ENCODE measurements around the gene FBXL20. TPM values are rescaled to one million over a fixed set of nuclear protein-coding genes. Genes with fewer than 3 reads are reported as not detected.
"Not testable (repeated sequence)": the region's sequence is repeated elsewhere in the genome, so short reads cannot be mapped to it uniquely, and the experiment has no call there.

Gene FBXL20
- total and polyA plus RNA-seq, 11 donors = 3.1 to 21.9 (median 12.2) TPM

- Histone ChIP-seq H3K9me3 (no peaks in the 10 kb centered on the region), H3K27me3 (no peaks in the 10 kb centered on the region), H3K36me3 (peaks cover 0 to 26% (median 10%) of the 10 kb centered on the region in 9 donors), H3K27ac (no peak overlapping the region), H3K4me3 (no peak overlapping the region), H3K4me1 (peaks cover 0 to 32% (median 12%) of the 10 kb centered on the region in 12 donors)
- DNase-seq (no peak), ATAC-seq (no peak)
- intact Hi-C loops (cut with DNase I) = no loop called here
- TF ChIP-seq POLR2A (IDR thresholded peaks at IDR 0.05) (no peak), CTCF (IDR thresholded peaks at IDR 0.05) (no peak)
Observed at GRCh38 chr17:39340731-39341130, 60.7 kb downstream of the FBXL20 start.

GRCh38 chr17:39339272-39339671 lies 62.2 kb downstream of the FBXL20 start:
- peak in 2 of 4 donors; percentile 25 to 57 for ATAC-seq
- intact Hi-C loops (cut with DNase I) = no loop called here
- Histone ChIP-seq H3K4me1 (peaks cover 0 to 46% (median 23%) of the 10 kb centered on the region in 12 donors), H3K36me3 (peaks cover 0 to 26% (median 10%) of the 10 kb centered on the region in 9 donors), H3K27ac (peak overlapping the region in 1 of 12 donors; percentile 4), H3K27me3 (no peaks in the 10 kb centered on the region), H3K9me3 (no peaks in the 10 kb centered on the region), H3K4me3 (no peak overlapping the region)
- no peak for DNase-seq
- TF ChIP-seq POLR2A (IDR thresholded peaks at IDR 0.05) (no peak), CTCF (IDR thresholded peaks at IDR 0.05) (no peak)
- 13 to 42% (median 18%) methylated on average over 2 of the region's 2 CpGs for WGBS, 4 donors

- Histone ChIP-seq H3K4me1 (peaks cover 0 to 50% (median 23%) of the 10 kb centered on the region in 12 donors), H3K36me3 (peaks cover 0 to 22% (median 10%) of the 10 kb centered on the region in 9 donors)
- intact Hi-C loops (cut with DNase I); DNase-seq; ATAC-seq; H3K27me3 ChIP-seq; H3K9me3 ChIP-seq; H3K4me3 ChIP-seq; H3K27ac ChIP-seq: not testable (repeated sequence)
- WGBS, 4 donors = 94 to 95% (median 94%) methylated on average over 6 to 26 of the region's 26 CpGs
Observed at GRCh38 chr17:39337649-39338048, 63.8 kb downstream of the FBXL20 start.

GRCh38 chr17:39335704-39336223 lies 65.7 kb downstream of the FBXL20 start:
- peaks cover 0 to 67% (median 32%) of the 10 kb centered on the region in 12 donors for H3K4me1 ChIP-seq
- H3K9me3 ChIP-seq = no peaks in the 10 kb centered on the region
- intact Hi-C loops (cut with DNase I) = no loop called here
- H3K36me3 ChIP-seq = peaks cover 0 to 6% (median 0%) of the 10 kb centered on the region in 9 donors
- H3K27ac ChIP-seq = peak overlapping the region in 10 of 12 donors; percentile 19 to 73 (median 52)
- peak in 1 of 5 donors; percentile 33 for DNase-seq
- WGBS, 4 donors = 44 to 55% (median 52%) methylated on average over 4 of the region's 4 CpGs
- ATAC-seq = peak in 3 of 4 donors; percentile 17 to 52 (median 30)
- no peaks in the 10 kb centered on the region for H3K27me3 ChIP-seq
- H3K4me3 ChIP-seq = peak overlapping the region in 1 of 12 donors; percentile 25
- TF ChIP-seq POLR2A (IDR thresholded peaks at IDR 0.05) (no peak), CTCF (IDR thresholded peaks at IDR 0.05) (no peak)

GRCh38 chr17:39334008-39334744 lies 67.2 kb downstream of the FBXL20 start:
- H3K27me3 ChIP-seq; DNase-seq; H3K9me3 ChIP-seq; intact Hi-C loops (cut with DNase I); H3K4me3 ChIP-seq; H3K36me3 ChIP-seq: not testable (repeated sequence)
- Histone ChIP-seq H3K4me1 (peaks cover 0 to 60% (median 30%) of the 10 kb centered on the region in 12 donors), H3K27ac (peak overlapping the region in 10 of 12 donors; percentile 19 to 73 (median 62))
- ATAC-seq = peak in 1 of 4 donors; percentile 28
- 61 to 70% (median 61%) methylated on average over 5 to 6 of the region's 6 CpGs for WGBS, 4 donors
